NB4 (cell line): ENCODE results near the gene STXBP1.

Experiments
- MYC ChIP-seq: IDR thresholded peaks from 2 replicates; pipeline ENCODE4 v1.6.1; 2011; ENCODE audit warnings: low read depth, low read length
- POLR2A ChIP-seq: IDR thresholded peaks from 2 replicates; pipeline ENCODE4 v1.6.1; 2011; ENCODE audit warnings: mild to moderate bottlenecking; ENCODE audit not compliant: insufficient read length; ENCODE audit errors: extremely low read depth
- TF ChIP-seq, protein P1 (sequence below): IDR thresholded peaks from one replicate; pipeline ENCODE4 v1.5.1; 2012; ENCODE audit warnings: low read depth, low read length

- TF ChIP-seq, protein P1, sequence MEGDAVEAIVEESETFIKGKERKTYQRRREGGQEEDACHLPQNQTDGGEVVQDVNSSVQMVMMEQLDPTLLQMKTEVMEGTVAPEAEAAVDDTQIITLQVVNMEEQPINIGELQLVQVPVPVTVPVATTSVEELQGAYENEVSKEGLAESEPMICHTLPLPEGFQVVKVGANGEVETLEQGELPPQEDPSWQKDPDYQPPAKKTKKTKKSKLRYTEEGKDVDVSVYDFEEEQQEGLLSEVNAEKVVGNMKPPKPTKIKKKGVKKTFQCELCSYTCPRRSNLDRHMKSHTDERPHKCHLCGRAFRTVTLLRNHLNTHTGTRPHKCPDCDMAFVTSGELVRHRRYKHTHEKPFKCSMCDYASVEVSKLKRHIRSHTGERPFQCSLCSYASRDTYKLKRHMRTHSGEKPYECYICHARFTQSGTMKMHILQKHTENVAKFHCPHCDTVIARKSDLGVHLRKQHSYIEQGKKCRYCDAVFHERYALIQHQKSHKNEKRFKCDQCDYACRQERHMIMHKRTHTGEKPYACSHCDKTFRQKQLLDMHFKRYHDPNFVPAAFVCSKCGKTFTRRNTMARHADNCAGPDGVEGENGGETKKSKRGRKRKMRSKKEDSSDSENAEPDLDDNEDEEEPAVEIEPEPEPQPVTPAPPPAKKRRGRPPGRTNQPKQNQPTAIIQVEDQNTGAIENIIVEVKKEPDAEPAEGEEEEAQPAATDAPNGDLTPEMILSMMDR: no peak
- no peak for TF ChIP-seq MYC
- TF ChIP-seq POLR2A: no peak
Measured at GRCh38 chr9:127572961-127573721, 38.9 kb upstream of the STXBP1 start.
